Thyroid gland (tissue), 4 donors: ENCODE results near the gene UBTD1. TPM values are rescaled to one million over a fixed set of nuclear protein-coding genes. Genes with fewer than 3 reads are reported as not detected.
A peak's percentile ranks its signal among the peaks of the same experiment; 100 is the strongest.

Source experiments
- DNase-seq, 2 donors: peaks; one replicate each; pipeline ENCODE4 v3.0.0-alpha.2; 2019
- H3K27ac ChIP-seq, 3 donors: fragments of 200-600 bp; sonication (generic); 1 replicate in 2 of 3; 2 replicates in 1 of 3; pipeline ENCODE4 v1.5.1; 2016 to 2019; ENCODE audit warnings: mild to moderate bottlenecking in 1 of 3, moderate library complexity in 1 of 3
- H3K27me3 ChIP-seq: fragments of 200-600 bp; sonication (generic); one replicate; pipeline ENCODE4 v1.5.1; 2019
- H3K36me3 ChIP-seq, 2 donors: fragments of 200-600 bp; sonication (generic); one replicate each; pipeline ENCODE4 v1.5.1; 2016 to 2019
- H3K4me1 ChIP-seq, 2 donors: fragments of 200-600 bp; sonication (generic); one replicate each; pipeline ENCODE4 v1.5.1; 2017 to 2019
- H3K4me3 ChIP-seq, 3 donors: fragments of 200-600 bp; sonication (generic); replicated peaks in 1 of 3; 1 replicate in 2 of 3; 2 replicates in 1 of 3; pipeline ENCODE4 v1.5.1; 2016; ENCODE audit warnings: mild to moderate bottlenecking in 1 of 3
- H3K9me3 ChIP-seq: fragments of 200-600 bp; sonication (generic); one replicate; pipeline ENCODE4 v1.5.1; 2017
- POLR2A ChIP-seq, 2 donors: fragments of 450-650 bp; IDR thresholded peaks; one replicate each; pipeline ENCODE4 v1.6.1; 2017; ENCODE audit warnings: antibody characterized with exemption in 2 of 2, mild to moderate bottlenecking in 2 of 2, moderate library complexity in 1 of 2
- WGBS, 2 donors: methylation state at CpG; one replicate each; pipeline ENCODE4 v1.1.5; 2017; 5-methylcytosine and 5-hydroxymethylcytosine counted together
- intact Hi-C: fragments of 100-400 bp; cut with DNase I; formaldehyde crosslinking; loops from one replicate; pipeline ENCODE4 v1.15.1; 2023
- total RNA-seq, 4 donors: library from RNA; depleted of rRNA; stranded (reverse); fragments of >200 nt; gene quantifications; one replicate each; pipeline ENCODE4 v1.2.3, GENCODE V29; 2016
- TF ChIP-seq, protein P1 (sequence below), 6 experiments: fragments of 200-600 bp in 3 of 6; fragments of 450-650 bp in 3 of 6; sonication (generic) in 3 of 6; IDR thresholded peaks; one replicate each; pipeline ENCODE4 v1.5.1; 2016 to 2019; ENCODE audit warnings: antibody characterized with exemption in 6 of 6, mild to moderate bottlenecking in 2 of 6, inconsistent platforms in 1 of 6, moderate library complexity in 1 of 6

The UBTD1 gene
- total RNA-seq, 4 donors from 2014 or later, result 7.8 to 27.8 (median 20.0) TPM

DNA sequence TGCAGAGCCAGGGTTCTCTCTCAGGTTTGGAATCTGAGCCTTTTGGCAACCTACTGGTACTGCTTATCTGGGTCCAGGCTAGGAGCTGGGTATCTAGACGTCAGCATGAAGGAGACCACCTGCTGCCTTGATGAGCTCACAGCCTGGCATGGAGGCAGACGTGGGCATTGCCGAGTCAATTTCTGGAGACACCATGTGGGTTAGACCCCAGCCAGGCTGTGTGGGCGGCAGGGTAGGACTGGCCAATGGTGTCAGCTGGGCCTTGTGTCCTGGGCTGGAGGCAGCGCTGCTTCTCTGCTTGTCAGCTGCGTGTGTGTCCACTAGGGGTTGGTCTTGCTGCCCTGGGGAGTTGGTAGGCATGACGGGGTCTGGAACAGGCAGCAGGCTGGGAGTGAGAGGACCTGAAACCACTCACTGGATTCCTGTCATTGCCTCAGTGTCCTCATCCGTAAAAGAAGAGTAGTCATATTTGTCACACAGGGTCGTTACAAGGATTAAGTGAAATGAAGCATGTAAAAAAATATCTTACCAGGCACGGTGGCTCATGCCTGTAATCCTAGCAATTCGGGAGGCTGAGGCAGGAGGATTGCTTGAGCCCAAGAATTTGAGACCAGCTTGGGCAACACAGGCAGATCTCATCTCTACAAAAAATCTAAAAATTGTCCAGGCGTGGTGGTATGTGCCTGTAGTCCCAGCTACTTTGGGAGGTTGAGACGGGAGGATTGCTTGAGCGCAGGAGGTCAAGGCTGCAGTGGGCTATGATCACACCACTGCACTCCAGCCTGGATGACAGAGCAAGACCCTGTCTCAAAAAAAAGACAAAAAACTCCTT, 42.2 kb downstream of the UBTD1 start:
- peak overlapping the region in 2 of 3 donors; percentile 19 to 76 for H3K27ac ChIP-seq
- H3K4me3 ChIP-seq, result no peak overlapping the region
- no peaks in the 10 kb centered on the region for H3K27me3 ChIP-seq
- no peaks in the 10 kb centered on the region for H3K9me3 ChIP-seq
- no peak for DNase-seq
- no peaks in the 10 kb centered on the region for H3K36me3 ChIP-seq
- intact Hi-C loops, result no loop called here
- WGBS, 2 donors, result 86 to 91% methylated on average over 11 to 14 of the region's 14 CpGs
- TF ChIP-seq, protein P1, sequence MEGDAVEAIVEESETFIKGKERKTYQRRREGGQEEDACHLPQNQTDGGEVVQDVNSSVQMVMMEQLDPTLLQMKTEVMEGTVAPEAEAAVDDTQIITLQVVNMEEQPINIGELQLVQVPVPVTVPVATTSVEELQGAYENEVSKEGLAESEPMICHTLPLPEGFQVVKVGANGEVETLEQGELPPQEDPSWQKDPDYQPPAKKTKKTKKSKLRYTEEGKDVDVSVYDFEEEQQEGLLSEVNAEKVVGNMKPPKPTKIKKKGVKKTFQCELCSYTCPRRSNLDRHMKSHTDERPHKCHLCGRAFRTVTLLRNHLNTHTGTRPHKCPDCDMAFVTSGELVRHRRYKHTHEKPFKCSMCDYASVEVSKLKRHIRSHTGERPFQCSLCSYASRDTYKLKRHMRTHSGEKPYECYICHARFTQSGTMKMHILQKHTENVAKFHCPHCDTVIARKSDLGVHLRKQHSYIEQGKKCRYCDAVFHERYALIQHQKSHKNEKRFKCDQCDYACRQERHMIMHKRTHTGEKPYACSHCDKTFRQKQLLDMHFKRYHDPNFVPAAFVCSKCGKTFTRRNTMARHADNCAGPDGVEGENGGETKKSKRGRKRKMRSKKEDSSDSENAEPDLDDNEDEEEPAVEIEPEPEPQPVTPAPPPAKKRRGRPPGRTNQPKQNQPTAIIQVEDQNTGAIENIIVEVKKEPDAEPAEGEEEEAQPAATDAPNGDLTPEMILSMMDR (IDR thresholded peaks at IDR 0.05), result no peak
- TF ChIP-seq POLR2A (IDR thresholded peaks at IDR 0.05), result no peak
- H3K4me1 ChIP-seq, result peaks cover 19 to 45% of the 10 kb centered on the region in 2 donors

- H3K4me3 ChIP-seq, result no peak overlapping the region
- H3K36me3 ChIP-seq, result no peaks in the 10 kb centered on the region
- H3K4me1 ChIP-seq, result peaks cover 19 to 48% of the 10 kb centered on the region in 2 donors
- 64 to 69% methylated on average over 3 to 6 of the region's 9 CpGs for WGBS, 2 donors
- DNase-seq, result peak; percentile 29 to 35
- no peaks in the 10 kb centered on the region for H3K9me3 ChIP-seq
- no peaks in the 10 kb centered on the region for H3K27me3 ChIP-seq
- intact Hi-C loops, result no loop called here
- TF ChIP-seq, protein P1 (IDR thresholded peaks at IDR 0.05), result no peak
- no peak for TF ChIP-seq POLR2A (IDR thresholded peaks at IDR 0.05)
- peak overlapping the region; percentile 76 to 90 (median 79) for H3K27ac ChIP-seq
Observed at GRCh38 chr10:97542169-97543024, 43.7 kb downstream of the UBTD1 start.

GRCh38 chr10:97543025-97543546, 44.4 kb downstream of the UBTD1 start:
- Histone ChIP-seq H3K36me3 (no peaks in the 10 kb centered on the region), H3K9me3 (no peaks in the 10 kb centered on the region), H3K4me1 (peaks cover 19 to 50% of the 10 kb centered on the region in 2 donors), H3K27ac (peak overlapping the region; percentile 76 to 90 (median 79)), H3K27me3 (no peaks in the 10 kb centered on the region), H3K4me3 (no peak overlapping the region)
- TF ChIP-seq, protein P1 (IDR thresholded peaks at IDR 0.05), result no peak
- WGBS, 2 donors, result 60 to 61% methylated on average over 9 to 10 of the region's 10 CpGs
- DNase-seq, result peak; percentile 32 to 45
- intact Hi-C loops, result no loop called here

GRCh38 chr10:97546456-97547270, 47.9 kb downstream of the UBTD1 start:
- Histone ChIP-seq H3K4me3 (no peak overlapping the region), H3K27me3 (no peaks in the 10 kb centered on the region), H3K27ac (no peak overlapping the region), H3K36me3 (no peaks in the 10 kb centered on the region), H3K4me1 (peaks cover 10 to 39% of the 10 kb centered on the region in 2 donors), H3K9me3 (no peaks in the 10 kb centered on the region)
- no peak for DNase-seq
- TF ChIP-seq POLR2A (IDR thresholded peaks at IDR 0.05), result no peak
- 81 to 85% methylated on average over 18 of the region's 18 CpGs for WGBS, 2 donors
- intact Hi-C loops, result no loop called here

DNA sequence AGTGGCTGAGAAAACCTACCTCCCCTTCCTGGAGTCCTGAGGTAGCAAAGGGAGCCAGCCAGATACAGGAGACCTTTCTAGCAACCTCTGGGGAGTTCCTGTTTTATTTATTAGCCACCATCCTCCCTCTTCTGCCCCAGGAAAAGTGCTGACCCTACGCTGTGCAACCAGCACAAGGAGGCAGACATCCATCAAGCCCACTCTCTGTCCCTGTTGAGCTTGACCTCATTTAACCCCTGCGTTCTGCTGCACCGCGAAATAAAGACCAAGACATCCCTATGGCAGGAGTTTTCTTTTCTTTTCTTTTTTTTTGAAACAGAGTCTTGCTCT, 48.5 kb downstream of the UBTD1 start:
- Histone ChIP-seq H3K27me3 (no peaks in the 10 kb centered on the region), H3K36me3 (no peaks in the 10 kb centered on the region), H3K4me3 (no peak overlapping the region), H3K27ac (no peak overlapping the region), H3K9me3 (no peaks in the 10 kb centered on the region), H3K4me1 (peaks cover 10 to 33% of the 10 kb centered on the region in 2 donors)
- no peak for DNase-seq
- intact Hi-C loops, result no loop called here
- TF ChIP-seq, protein P1 (IDR thresholded peaks at IDR 0.05), result no peak
- TF ChIP-seq POLR2A (IDR thresholded peaks at IDR 0.05), result no peak
- 69 to 76% methylated on average over 4 of the region's 4 CpGs for WGBS, 2 donors
